K562 (cell line): ENCODE results near the gene METRN. TPM values are rescaled to one million over a fixed set of nuclear protein-coding genes. Genes with fewer than 3 reads are reported as not detected.

ENCODE experiments used
- BCOR ChIP-seq: fragments of 450-650 bp; IDR thresholded peaks from 2 replicates; pipeline ENCODE4 v1.6.1; 2016
- CAMTA2 ChIP-seq: fragments of 250-450 bp; sonication (Bioruptor Pico); conservative IDR thresholded peaks from 2 replicates; pipeline ENCODE4 v1.5.1; 2022
- CC2D1A ChIP-seq: fragments of 450-650 bp; IDR thresholded peaks from 2 replicates; pipeline ENCODE4 v1.6.1; 2017; ENCODE audit warnings: mild to moderate bottlenecking
- CREB1 ChIP-seq, 2 experiments: sonication (generic) in 1 of 2; formaldehyde crosslinking in 1 of 2; IDR thresholded peaks; 2 replicates each; pipeline versions ENCODE4 v1.6.1 to v1.8.0; 2012 to 2022; ENCODE audit warnings: inconsistent platforms in 1 of 2, mild to moderate bottlenecking in 1 of 2, missing genetic modification reagents in 1 of 2, moderate library complexity in 1 of 2
- ELF1 ChIP-seq: fragments of 200-800 bp; sonication (Bioruptor generic); IDR thresholded peaks from 2 replicates; pipeline ENCODE4 v1.6.1; 2016; ENCODE audit warnings: missing genetic modification characterization, missing compliant biosample characterization
- FOXP4 ChIP-seq: sonication (generic); formaldehyde crosslinking; IDR thresholded peaks from 2 replicates; pipeline ENCODE4 v1.8.0; 2022; ENCODE audit warnings: mild to moderate bottlenecking, missing genetic modification reagents, borderline replicate concordance
- HDGF ChIP-seq: fragments of 450-650 bp; IDR thresholded peaks from 2 replicates; pipeline ENCODE4 v1.6.1; 2016
- HIVEP1 ChIP-seq: fragments of 250-450 bp; sonication (Bioruptor Pico); IDR thresholded peaks from 2 replicates; pipeline ENCODE4 v1.4.0; 2020; ENCODE audit warnings: mild to moderate bottlenecking
- KLF1 ChIP-seq: fragments of 450-650 bp; IDR thresholded peaks from 2 replicates; pipeline ENCODE4 v1.6.1; 2016; ENCODE audit warnings: missing genetic modification characterization, missing compliant biosample characterization
- MTA2 ChIP-seq: fragments of 450-650 bp; IDR thresholded peaks from 2 replicates; pipeline ENCODE4 v1.6.1; 2016; ENCODE audit warnings: low read depth
- NCOA4 ChIP-seq: fragments of 450-650 bp; IDR thresholded peaks from 2 replicates; pipeline ENCODE4 v1.6.1; 2018; ENCODE audit warnings: mild to moderate bottlenecking; ENCODE audit not compliant: partially characterized antibody
- NR2C2 ChIP-seq, 2 experiments: fragments of 200-800 bp in 1 of 2; sonication (Bioruptor generic) in 1 of 2; sonication (generic) in 1 of 2; formaldehyde crosslinking in 1 of 2; IDR thresholded peaks; 2 replicates each; pipeline versions ENCODE4 v1.6.1 to v1.8.0; 2016 to 2022; ENCODE audit warnings: mild to moderate bottlenecking in 1 of 2, missing compliant biosample characterization in 1 of 2, missing genetic modification characterization in 1 of 2, missing genetic modification reagents in 1 of 2
- POLR2AphosphoS2 ChIP-seq: IDR thresholded peaks from 2 replicates; pipeline ENCODE4 v1.6.1; 2012; ENCODE audit warnings: low read length, improper control_type of control experiment
- PTBP1 ChIP-seq: fragments of 200-400 bp; formaldehyde crosslinking; IDR thresholded peaks from 2 replicates; pipeline ENCODE4 v1.6.1; 2017; ENCODE audit warnings: low read depth, low read length
- RFX7 ChIP-seq: fragments of 250-450 bp; sonication (Bioruptor Pico); IDR thresholded peaks from 2 replicates; pipeline ENCODE4 v1.5.1; 2021; ENCODE audit warnings: mild to moderate bottlenecking
- TAF7 ChIP-seq: fragments of 450-650 bp; IDR thresholded peaks from 2 replicates; pipeline ENCODE4 v1.6.1; 2016; ENCODE audit warnings: missing genetic modification characterization, missing compliant biosample characterization
- ZEB2 ChIP-seq: fragments of 450-650 bp; IDR thresholded peaks from 2 replicates; pipeline ENCODE4 v1.6.1; 2016
- ZNF232 ChIP-seq: sonication (generic); formaldehyde crosslinking; IDR thresholded peaks from 2 replicates; pipeline ENCODE4 v1.8.0; 2022; ENCODE audit warnings: mild to moderate bottlenecking, missing genetic modification reagents
- ZNF274 ChIP-seq: IDR thresholded peaks from 2 replicates; pipeline ENCODE4 v1.6.1; 2011; ENCODE audit warnings: low read depth, mild to moderate bottlenecking, low read length, moderate library complexity, borderline replicate concordance
- polyA plus RNA-seq, 8 experiments: library from polyadenylated mRNA; depleted of rRNA in 4 of 8; stranded (reverse) in 5 of 8; unstranded in 3 of 8; fragments of >200 nt; fragmentation: Nextera tagmentation in 2 of 8; fragmentation: Illumina TruSeq in 1 of 8; extraction: Ambion mirVana in 2 of 8; extraction: Trizol in 1 of 8; gene quantifications; 2 replicates each; pipeline versions ENCODE4 v1.2.1 to v1.2.3, GENCODE V29; 2011 to 2014; ENCODE audit warnings: inconsistent platforms in 1 of 8, missing spikeins in 1 of 8
- total RNA-seq, 7 experiments: library from RNA; depleted of rRNA in 6 of 7; stranded (reverse); fragments of >200 nt in 6 of 7; fragmentation: Illumina TruSeq in 2 of 7; extraction: Trizol in 2 of 7; gene quantifications; 2 replicates each; pipeline versions ENCODE4 v1.2.1 to v1.2.3, GENCODE V29; 2011 to 2021; ENCODE audit warnings: low replicate concordance in 1 of 7
- TF ChIP-seq, protein P1 (sequence below): fragments of 450-650 bp; IDR thresholded peaks from 2 replicates; pipeline ENCODE4 v1.6.1; 2016; ENCODE audit warnings: antibody characterized with exemption
- TF ChIP-seq, protein P2 (sequence below): fragments of 450-650 bp; IDR thresholded peaks from 2 replicates; pipeline ENCODE4 v1.7.1; 2018; ENCODE audit warnings: mild to moderate bottlenecking, low read depth; ENCODE audit not compliant: partially characterized antibody

METRN gene
- total and polyA plus RNA-seq, 9 of the 15 experiments (the other 6 are each of a cell fraction or from before 2014, with no cell fraction given): 0.20 to 89.8 (median 15.4) TPM

GRCh38 chr16:674968-675883 is 39.7 kb upstream of the METRN start, which contains the start of gene RHBDL1 (continued):
- TF ChIP-seq HIVEP1 (CRISPR knock-in tag) (no peak), KLF1 (no peak), ZEB2 (no peak), ZNF232 (no peak), MTA2 (no peak), POLR2AphosphoS2 (peak; percentile 89), NR2C2 (CRISPR knock-in tag; IDR thresholded peaks at IDR 0.05) (no peak; the same call in 1 of the 2 replicates), NR2C2 (tag; IDR thresholded peaks at IDR 0.05) (no peak), BCOR (peak; percentile 98), CAMTA2 (CRISPR knock-in tag) (no peak), ZNF274 (no peak), TAF7 (tag) (no peak), CC2D1A (no peak), RFX7 (CRISPR knock-in tag) (no peak), FOXP4 (CRISPR knock-in tag) (0 out of 2 replicates have a peak, but pooled peaks have one; percentile 63), PTBP1 (peak; percentile 98), HDGF (peak; percentile 88), NCOA4 (no peak), ELF1 (no peak), CREB1 (IDR thresholded peaks at IDR 0.05) (no peak; the same call in 1 of the 2 replicates), CREB1 (CRISPR knock-in tag; IDR thresholded peaks at IDR 0.05) (0 out of 2 replicates have a peak, but pooled peaks have one; percentile 35)
- TF ChIP-seq, protein P1, sequence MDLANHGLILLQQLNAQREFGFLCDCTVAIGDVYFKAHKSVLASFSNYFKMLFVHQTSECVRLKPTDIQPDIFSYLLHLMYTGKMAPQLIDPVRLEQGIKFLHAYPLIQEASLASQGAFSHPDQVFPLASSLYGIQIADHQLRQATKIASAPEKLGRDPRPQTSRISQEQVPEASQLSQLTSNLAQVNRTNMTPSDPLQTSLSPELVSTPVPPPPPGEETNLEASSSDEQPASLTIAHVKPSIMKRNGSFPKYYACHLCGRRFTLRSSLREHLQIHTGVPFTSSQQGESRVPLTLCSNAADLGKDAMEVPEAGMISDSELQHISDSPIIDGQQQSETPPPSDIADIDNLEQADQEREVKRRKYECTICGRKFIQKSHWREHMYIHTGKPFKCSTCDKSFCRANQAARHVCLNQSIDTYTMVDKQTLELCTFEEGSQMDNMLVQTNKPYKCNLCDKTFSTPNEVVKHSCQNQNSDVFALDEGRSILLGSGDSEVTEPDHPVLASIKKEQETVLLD: peak; percentile 53; the same call in 1 of the 2 replicates
- TF ChIP-seq, protein P2, sequence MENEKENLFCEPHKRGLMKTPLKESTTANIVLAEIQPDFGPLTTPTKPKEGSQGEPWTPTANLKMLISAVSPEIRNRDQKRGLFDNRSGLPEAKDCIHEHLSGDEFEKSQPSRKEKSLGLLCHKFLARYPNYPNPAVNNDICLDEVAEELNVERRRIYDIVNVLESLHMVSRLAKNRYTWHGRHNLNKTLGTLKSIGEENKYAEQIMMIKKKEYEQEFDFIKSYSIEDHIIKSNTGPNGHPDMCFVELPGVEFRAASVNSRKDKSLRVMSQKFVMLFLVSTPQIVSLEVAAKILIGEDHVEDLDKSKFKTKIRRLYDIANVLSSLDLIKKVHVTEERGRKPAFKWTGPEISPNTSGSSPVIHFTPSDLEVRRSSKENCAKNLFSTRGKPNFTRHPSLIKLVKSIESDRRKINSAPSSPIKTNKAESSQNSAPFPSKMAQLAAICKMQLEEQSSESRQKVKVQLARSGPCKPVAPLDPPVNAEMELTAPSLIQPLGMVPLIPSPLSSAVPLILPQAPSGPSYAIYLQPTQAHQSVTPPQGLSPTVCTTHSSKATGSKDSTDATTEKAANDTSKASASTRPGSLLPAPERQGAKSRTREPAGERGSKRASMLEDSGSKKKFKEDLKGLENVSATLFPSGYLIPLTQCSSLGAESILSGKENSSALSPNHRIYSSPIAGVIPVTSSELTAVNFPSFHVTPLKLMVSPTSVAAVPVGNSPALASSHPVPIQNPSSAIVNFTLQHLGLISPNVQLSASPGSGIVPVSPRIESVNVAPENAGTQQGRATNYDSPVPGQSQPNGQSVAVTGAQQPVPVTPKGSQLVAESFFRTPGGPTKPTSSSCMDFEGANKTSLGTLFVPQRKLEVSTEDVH: peak; percentile 49
